Colonic mucosa (tissue), 4 donors: Measurements from ENCODE around the gene STXBP5L. TPM values are rescaled to one million over a fixed set of nuclear protein-coding genes. Genes with fewer than 3 reads are reported as not detected.
"Not testable (repeated sequence)": the region's sequence is repeated elsewhere in the genome, so short reads cannot be mapped to it uniquely, and the experiment has no call there.

Experiments
- DNase-seq: peaks from one replicate; pipeline ENCODE4 v3.0.0-alpha.2; 2020
- H3K27ac ChIP-seq: fragments of 200-600 bp; one replicate; pipeline ENCODE4 v1.8.0; 2021
- H3K27me3 ChIP-seq: fragments of 200-600 bp; one replicate; pipeline ENCODE4 v1.8.0; 2021
- H3K36me3 ChIP-seq: fragments of 200-600 bp; one replicate; pipeline ENCODE4 v1.8.0; 2021
- H3K4me1 ChIP-seq: fragments of 200-600 bp; one replicate; pipeline ENCODE4 v1.8.0; 2021; ENCODE audit warnings: mild to moderate bottlenecking
- H3K4me3 ChIP-seq: fragments of 200-600 bp; one replicate; pipeline ENCODE4 v1.8.0; 2021
- H3K9ac ChIP-seq, 2 donors: one replicate each; pipeline ENCODE4 v1.7.0; 2013; ENCODE audit warnings: control low read depth in 2 of 2, low read depth in 2 of 2, low read length in 2 of 2
- H3K9me3 ChIP-seq: fragments of 200-600 bp; one replicate; pipeline ENCODE4 v1.8.0; 2021
- intact Hi-C: fragments of 100-400 bp; cut with DNase I; formaldehyde crosslinking; loops from one replicate; pipeline ENCODE4 v1.14.1; 2022
- total RNA-seq, 2 donors: library from RNA; stranded (reverse); fragmentation: NEBNext Ultra II Directional in 1 of 2; extraction: Animal tissue kit (Norgen Biotek cat#: 25700) in 1 of 2; gene quantifications; one replicate each; pipeline ENCODE4 v1.2.1, GENCODE V29; 2021
- TF ChIP-seq, protein P1 (sequence below): fragments of 200-600 bp; IDR thresholded peaks from one replicate; pipeline ENCODE4 v1.8.0; 2022; ENCODE audit warnings: antibody characterized with exemption, mild to moderate bottlenecking
- donor health status: healthy.
- donor health status: DM: no; HTN: no; CAD: no.
- donor health status: DM: no; HTN: no; CAD: no.

The STXBP5L gene
- total RNA-seq, 2 donors from 2014 or later: 0.22 to 0.74 TPM

DNA sequence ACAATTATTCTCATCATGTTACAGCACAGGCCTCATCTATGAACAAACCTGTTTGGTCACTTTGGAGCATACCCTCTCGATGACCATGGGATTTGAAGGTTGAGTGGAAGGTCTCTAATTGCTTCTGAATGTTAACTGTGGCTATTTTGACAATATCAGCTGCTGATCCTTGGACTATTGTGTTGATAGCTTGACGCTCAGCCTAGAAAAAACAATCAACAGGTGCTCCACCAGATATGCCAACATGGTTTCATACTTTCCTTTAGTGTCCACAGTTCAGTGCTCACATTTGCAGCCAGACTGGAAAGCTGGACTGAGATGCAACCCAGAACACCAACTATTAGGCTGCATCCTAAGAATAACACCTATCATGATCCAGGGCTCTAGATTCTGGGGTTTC, 528.1 kb downstream of the STXBP5L start:
- Histone ChIP-seq H3K27me3 (no peaks in the 10 kb centered on the region), H3K36me3 (no peaks in the 10 kb centered on the region), H3K27ac (no peak overlapping the region), H3K4me3 (no peak overlapping the region), H3K9me3 (no peaks in the 10 kb centered on the region), H3K9ac (no peak overlapping the region), H3K4me1 (no peaks in the 10 kb centered on the region)
- intact Hi-C loops: no loop called here
- TF ChIP-seq, protein P1, sequence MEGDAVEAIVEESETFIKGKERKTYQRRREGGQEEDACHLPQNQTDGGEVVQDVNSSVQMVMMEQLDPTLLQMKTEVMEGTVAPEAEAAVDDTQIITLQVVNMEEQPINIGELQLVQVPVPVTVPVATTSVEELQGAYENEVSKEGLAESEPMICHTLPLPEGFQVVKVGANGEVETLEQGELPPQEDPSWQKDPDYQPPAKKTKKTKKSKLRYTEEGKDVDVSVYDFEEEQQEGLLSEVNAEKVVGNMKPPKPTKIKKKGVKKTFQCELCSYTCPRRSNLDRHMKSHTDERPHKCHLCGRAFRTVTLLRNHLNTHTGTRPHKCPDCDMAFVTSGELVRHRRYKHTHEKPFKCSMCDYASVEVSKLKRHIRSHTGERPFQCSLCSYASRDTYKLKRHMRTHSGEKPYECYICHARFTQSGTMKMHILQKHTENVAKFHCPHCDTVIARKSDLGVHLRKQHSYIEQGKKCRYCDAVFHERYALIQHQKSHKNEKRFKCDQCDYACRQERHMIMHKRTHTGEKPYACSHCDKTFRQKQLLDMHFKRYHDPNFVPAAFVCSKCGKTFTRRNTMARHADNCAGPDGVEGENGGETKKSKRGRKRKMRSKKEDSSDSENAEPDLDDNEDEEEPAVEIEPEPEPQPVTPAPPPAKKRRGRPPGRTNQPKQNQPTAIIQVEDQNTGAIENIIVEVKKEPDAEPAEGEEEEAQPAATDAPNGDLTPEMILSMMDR: no peak
- DNase-seq: no peak

DNA sequence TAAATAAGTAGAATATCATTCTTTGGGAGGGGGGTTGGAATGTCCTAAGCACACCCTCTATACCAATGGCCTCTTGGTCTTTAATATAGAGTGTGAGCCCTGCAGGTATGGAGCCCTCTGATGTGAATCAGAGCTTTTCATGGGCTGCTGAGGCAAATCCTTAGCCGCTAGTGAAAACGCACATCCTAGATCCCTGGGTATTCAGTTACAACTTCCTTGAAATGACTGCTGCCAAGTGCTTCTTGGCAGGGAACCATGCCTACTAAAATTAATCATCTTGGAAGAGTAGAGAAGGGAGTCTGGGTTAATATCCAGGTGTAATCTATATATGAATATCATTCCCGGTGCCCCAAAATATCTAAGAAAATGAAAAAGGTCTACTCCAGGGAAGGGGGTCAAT, 528.6 kb downstream of the STXBP5L start:
- TF ChIP-seq, protein P1: no peak
- DNase-seq: no peak
- no peaks in the 10 kb centered on the region for H3K36me3 ChIP-seq
- no peaks in the 10 kb centered on the region for H3K4me1 ChIP-seq
- H3K27ac ChIP-seq: no peak overlapping the region
- H3K27me3 ChIP-seq: no peaks in the 10 kb centered on the region
- no peaks in the 10 kb centered on the region for H3K9me3 ChIP-seq
- intact Hi-C loops: no loop called here
- no peak overlapping the region for H3K9ac ChIP-seq
- no peak overlapping the region for H3K4me3 ChIP-seq

DNA sequence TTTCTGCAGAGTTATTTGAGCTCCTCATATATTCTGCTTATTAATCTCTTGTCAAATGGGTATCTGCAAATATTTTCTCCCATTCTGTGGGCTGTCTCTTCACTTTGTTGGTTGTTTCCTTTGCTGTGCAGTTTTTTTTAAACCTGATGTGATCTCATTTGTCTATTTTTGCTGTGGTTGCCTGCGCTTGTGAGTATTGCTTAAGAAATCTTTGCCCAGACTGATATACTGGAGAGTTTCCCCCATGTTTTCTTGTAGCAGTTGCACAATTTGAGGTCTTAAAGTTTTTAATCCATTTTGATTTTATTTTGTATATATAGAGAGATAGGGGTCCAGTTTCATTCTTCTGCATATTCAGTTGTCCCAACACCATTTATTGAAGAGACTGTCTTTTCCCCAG, 535.5 kb downstream of the STXBP5L start:
- DNase-seq: no peak
- no peaks in the 10 kb centered on the region for H3K4me1 ChIP-seq
- TF ChIP-seq, protein P1: no peak
- no peaks in the 10 kb centered on the region for H3K36me3 ChIP-seq
- H3K9me3 ChIP-seq: no peaks in the 10 kb centered on the region
- no peak overlapping the region for H3K4me3 ChIP-seq
- H3K9ac ChIP-seq: no peak overlapping the region
- no peaks in the 10 kb centered on the region for H3K27me3 ChIP-seq
- intact Hi-C loops: no loop called here
- no peak overlapping the region for H3K27ac ChIP-seq

DNA sequence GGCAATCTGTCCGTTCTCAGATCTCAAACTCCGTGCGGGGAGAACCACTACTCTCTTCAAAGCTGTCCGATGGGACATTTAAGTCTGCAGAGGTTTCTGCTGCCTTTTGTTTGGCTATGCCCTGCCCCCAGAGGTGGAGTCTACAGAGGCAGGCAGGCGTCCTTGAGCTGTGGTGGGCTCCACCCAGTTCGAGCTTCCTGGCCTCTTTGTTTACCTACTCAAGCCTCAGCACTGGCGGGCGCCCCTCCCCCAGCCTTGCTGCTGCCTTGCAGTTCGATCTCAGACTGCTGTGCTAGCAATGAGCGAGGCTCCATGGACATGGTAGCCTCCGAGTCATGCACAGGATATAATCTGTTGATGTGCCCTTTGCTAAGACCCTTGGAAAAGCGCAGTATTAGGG, 543.7 kb downstream of the STXBP5L start:
- H3K27me3 ChIP-seq, H3K36me3 ChIP-seq, H3K4me3 ChIP-seq, H3K27ac ChIP-seq, DNase-seq, H3K4me1 ChIP-seq, H3K9me3 ChIP-seq, H3K9ac ChIP-seq, intact Hi-C loops: not testable (repeated sequence)

DNA sequence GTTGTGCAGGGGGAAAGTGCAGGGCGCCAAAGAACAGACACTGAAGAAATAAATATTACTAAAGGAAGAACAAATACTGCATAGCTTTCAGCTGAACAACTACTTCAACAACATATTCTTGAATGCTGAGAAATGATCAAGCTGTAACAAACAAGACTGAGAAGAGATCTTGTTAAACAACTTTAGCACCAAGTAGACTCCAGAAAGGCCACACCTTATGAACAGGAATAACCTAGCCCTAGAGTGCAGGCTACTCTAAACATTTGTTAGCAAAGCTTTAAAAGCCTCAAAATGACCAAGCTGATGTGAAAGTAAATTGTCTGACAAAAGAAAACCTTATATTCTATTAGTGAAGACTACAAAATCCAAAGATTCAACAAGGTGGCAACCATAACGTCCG, 554.6 kb downstream of the STXBP5L start:
- Histone ChIP-seq H3K9ac (no peak overlapping the region), H3K9me3 (no peaks in the 10 kb centered on the region), H3K4me1 (no peaks in the 10 kb centered on the region), H3K27ac (no peak overlapping the region), H3K27me3 (no peaks in the 10 kb centered on the region), H3K4me3 (no peak overlapping the region), H3K36me3 (no peaks in the 10 kb centered on the region)
- TF ChIP-seq, protein P1: no peak
- DNase-seq: no peak
- intact Hi-C loops: no loop called here

DNA sequence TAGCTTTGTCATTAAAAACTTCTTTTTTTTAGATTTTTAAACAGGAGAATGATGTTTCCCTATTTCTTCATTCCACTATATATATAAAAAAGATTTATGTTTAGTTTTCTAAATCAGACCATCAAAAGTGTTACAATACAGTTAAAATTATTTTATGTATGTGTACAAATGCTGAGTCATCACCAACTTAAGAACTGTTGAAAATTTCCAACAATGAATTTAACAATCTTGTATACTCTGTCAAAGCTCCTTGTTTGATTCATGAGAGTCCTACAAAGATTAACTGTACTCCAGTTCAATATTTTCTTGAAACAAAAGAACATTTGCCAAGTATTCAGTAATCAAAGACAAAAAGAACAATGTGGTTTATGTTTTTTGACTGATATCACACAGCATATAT, 555.7 kb downstream of the STXBP5L start:
- H3K9ac ChIP-seq: no peak overlapping the region
- H3K27ac ChIP-seq: no peak overlapping the region
- TF ChIP-seq, protein P1: no peak
- DNase-seq: no peak
- no peaks in the 10 kb centered on the region for H3K9me3 ChIP-seq
- no peaks in the 10 kb centered on the region for H3K36me3 ChIP-seq
- no peaks in the 10 kb centered on the region for H3K4me1 ChIP-seq
- no peak overlapping the region for H3K4me3 ChIP-seq
- intact Hi-C loops: no loop called here
- no peaks in the 10 kb centered on the region for H3K27me3 ChIP-seq
